Measurements from ENCODE around the gene SP6.
A peak's percentile ranks its signal among the peaks of the same experiment; 100 is the strongest.

The SP6 gene

DNA sequence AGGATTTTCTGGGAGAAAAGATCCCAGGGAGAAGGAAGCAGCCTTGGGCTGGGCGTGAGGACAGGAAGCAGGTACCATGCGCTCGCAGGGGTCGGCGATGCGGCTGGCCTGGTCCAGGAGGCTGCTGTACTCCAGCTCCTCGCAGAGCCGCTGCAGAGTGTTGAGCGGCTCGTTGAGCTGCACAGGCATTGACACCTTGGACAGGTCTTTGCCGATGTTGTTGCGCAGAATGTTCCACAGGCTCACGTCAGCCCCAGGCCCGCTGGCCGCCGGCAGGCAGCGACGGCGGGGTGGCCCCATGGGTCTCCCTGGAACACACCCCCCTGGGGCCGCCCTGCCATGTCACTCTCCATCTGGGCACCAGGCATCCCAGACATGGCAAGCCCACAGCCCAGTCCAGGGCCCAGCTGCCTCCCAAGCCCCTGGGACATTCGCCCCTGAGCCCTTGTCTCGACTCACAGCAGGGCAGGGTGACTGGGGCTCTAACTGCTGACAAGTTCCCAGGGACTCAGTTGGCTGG, 37.4 kb downstream of the SP6 start:
- DNase-seq (ENCODE audit: low read depth in 2 of 3, low spot score in 1 of 3) = no peak

GRCh38 chr17:47813077-47813476, 37.9 kb downstream of the SP6 start:
- no peak for DNase-seq (ENCODE audit: low read depth in 2 of 3, low spot score in 1 of 3)

DNA sequence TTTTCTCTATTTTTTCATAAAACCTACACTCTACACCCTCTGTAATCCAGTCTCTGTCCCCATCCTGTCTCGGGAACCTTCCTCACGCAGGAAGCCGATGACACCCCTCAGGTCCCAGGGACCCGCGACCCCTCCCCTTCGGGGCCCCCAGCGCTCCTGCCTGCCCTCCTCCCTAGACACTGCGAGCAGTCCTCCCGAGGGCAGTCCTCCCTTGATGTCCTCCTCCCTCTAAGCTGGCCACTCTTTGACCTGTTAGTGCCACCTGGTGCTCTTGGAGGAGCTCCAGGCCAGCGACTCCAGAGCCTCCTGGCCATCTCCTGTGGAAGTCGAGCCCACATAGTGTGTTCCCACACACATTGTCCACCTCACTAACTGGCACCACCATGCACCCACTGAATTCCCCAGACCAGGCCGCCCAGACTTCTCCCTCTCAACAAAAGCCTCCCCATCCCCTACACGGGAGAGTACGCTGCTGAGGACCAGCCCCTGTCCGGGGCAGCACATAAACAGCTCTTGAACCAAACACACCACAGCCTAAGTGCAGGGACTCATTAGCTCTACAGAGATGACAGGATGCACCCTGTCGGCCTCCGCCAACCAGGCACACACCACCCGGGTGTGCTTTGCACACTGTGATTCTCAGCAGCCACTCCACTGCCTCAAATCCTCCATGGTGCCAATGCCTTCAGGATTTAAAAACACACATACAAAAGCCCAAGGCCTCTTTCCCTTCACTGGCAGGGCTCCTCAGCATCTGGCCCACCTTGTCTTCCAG, 38.6 kb downstream of the SP6 start:
- no peak for DNase-seq (ENCODE audit: low read depth in 2 of 3, low spot score in 1 of 3)

DNA sequence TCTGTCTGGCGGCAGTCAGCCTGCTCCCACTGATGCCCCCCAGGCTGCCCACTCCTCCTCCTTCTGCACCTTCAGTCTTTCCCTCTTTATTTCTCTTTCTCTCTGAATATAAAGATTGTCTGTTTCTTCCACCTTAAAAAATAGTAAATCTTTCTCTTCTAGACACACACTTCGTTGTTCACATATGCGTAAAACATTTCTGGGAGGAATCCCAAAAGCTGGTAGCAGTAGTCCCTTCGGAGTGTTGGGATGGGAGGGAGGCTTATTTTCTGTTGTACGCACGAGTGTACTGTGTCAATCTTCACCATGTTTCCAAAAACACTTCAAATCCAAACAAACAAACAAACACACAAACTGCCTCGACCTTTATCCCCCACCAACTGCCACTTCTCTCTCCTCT, 39.3 kb downstream of the SP6 start:
- no peak for DNase-seq (ENCODE audit: low read depth in 2 of 3, low spot score in 1 of 3)

DNA sequence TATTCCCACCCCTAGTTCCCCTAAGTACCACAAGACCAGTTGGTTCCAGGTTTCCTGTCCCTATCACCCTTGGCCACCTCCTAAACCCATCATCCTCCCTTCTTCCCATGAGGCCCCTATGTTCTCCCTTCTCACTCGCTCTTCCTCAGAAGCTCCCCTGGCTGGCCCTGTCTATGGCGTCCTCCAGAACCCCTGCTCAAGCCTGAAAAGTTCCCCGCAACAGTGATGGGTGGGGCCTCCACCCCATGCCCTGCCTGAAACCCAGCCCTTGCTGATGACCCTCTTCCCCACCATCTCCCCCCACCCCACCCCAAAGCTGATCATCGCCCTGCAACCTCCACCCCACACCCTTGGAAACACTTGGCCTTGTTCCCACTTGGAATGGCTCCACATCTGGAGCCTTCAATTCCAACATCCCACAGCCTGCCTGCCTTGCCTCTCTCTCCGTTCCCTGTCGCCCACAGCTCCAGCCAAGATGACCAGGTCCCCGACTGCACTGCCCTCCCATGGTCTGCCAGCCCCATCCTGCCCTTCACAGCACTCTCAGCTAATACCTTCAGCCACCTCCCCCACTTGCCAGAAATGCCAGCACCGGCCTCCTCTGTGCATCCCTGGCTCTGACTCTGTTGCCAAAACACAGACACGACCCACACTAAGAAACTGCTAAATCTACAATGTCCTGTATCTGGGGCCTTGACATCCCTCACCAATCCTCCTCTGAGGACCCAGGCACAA, 39.9 kb downstream of the SP6 start:
- DNase-seq (ENCODE audit: low read depth in 2 of 3, low spot score in 1 of 3) = no peak

DNA sequence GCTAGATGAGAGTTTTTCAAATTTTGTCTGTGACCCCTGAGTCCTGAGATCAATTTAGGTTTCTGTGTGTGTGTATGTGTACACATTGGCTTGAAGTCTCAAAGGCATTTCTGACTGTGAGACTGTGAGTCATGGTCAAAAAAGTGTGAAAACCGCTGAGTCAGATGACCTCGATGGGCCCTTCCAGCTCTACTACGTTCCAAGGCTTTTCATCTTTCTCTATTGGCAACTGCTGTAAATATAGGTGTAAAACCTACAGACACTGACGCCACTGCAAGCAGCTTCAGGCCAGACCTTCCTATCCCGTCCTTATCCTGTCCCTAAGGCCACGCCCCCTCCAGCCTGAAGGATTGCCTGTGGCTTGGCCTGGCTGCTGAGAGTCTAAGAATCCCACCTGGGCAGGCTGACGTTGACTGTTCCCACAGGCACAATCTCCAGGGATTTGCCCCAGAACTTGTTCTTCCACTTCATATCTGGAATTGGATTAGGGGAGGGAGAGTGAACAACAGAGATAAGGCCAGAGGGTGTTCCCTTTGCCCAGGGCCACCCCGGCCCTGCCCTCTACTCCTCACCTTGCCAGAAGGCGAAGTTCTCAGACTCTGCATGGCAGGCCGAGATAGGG, 40.7 kb downstream of the SP6 start:
- DNase-seq (ENCODE audit: low read depth in 2 of 3, low spot score in 1 of 3) = no peak

GRCh38 chr17:47808830-47809480, 42.0 kb downstream of the SP6 start:
- no peak for DNase-seq (ENCODE audit: low read depth in 2 of 3, low spot score in 1 of 3)

DNA sequence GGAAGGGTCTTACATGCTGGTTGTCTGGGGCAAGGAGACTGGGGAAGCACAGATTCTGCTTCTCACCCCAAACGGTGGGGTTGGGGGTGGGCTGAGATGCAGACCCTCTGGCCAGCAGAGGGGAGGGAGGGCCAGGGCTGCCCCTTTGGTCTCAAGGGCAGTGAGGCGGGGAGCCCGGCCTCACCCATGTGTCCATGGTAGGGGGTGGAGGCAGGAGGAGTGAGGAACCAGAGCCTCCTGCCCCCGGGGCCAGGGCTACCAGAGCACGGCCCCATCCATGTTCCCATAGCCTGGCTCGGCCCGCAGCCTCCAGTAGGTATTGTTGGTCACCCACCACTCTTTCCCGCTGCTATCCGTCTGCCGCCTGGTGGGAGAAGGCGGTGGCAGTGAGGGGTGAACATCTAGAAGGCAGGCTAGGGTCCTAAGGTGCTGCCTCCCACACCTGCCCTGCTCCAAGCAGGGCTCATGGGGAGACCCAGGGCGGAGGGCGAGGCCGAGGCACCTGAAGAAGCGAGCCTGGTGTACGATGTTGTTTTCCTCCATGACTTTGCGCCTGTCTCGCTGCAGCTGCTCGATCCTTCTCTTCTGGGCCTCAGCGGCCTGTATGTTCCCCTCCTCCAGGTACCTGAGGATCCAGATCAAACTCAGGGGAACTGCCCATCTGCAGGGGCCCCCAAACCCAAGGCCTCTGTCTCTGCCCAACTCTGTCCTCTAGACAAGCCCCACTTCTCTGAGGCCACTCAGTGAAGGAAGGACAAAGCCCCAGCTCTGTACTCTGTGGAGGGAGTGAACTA, 42.7 kb downstream of the SP6 start:
- no peak for DNase-seq (ENCODE audit: low read depth in 2 of 3, low spot score in 1 of 3)

DNA sequence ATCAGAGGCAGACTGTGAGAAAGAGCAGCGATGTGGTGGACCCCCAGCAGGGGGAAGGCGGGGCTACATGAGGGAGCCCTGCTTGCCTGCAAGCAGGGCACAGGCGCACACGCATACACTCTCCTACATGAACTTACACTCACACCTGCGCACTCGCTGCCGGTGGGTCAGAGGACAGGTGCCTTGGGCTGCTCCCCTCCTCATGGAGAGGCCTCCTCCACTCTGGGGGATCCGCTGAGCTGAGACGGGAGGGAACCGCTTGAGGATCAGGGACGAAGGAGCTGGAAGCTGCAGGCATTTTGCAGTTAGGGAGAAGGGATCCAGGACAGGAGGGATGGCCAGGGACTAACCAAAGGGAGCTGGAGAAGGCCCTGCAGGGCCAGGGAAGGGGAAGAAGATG, 43.5 kb downstream of the SP6 start:
- DNase-seq (ENCODE audit: low read depth in 2 of 3, low spot score in 1 of 3) = no peak

- no peak for DNase-seq (ENCODE audit: low read depth in 2 of 3, low spot score in 1 of 3)
These were observed 44.1 kb downstream of the SP6 start for GRCh38 chr17:47806913-47807255.

DNA sequence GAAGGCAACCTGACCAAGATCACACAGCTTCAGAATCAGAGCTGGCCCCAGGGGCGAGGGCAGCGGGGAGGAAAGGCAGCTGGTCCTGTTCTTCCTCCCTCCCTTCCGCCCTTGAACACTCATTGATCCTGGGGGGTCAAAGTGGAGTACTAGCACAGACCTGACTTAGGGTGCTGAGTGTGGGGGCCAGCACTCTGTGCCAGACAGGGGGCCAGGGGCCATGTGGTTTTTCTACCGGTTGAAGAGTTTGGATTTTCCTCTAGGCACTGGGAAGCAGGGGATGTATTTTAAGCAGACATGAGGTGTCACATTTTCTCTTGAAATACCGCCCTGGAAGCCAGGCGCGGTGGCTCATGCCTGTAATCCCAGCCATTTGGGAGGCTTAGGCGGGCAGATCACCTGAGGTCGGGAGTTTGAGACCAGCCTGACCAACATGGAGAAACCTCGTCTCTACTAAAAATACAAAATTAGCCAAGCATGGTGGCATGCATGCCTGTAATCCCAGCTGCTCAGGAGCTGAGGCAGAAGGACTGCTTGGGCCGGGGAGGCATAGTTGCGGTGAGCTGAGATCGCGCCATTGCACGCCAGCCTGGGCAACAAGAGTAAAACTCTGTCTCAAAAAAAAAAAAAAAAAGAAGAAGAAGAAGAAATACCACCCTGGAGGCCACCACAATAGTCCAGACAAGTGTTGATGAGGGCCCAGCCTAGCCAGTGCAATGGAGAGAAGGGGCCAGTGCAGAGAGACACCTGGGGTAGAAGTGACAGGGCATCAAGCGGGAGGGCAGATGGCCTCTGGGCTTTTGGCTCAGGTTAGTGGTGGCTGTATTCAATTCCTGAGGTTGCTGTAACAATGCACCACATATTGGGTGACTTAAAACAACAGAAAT, 44.7 kb downstream of the SP6 start:
- DNase-seq (ENCODE audit: low read depth in 2 of 3, low spot score in 1 of 3) = no peak

DNA sequence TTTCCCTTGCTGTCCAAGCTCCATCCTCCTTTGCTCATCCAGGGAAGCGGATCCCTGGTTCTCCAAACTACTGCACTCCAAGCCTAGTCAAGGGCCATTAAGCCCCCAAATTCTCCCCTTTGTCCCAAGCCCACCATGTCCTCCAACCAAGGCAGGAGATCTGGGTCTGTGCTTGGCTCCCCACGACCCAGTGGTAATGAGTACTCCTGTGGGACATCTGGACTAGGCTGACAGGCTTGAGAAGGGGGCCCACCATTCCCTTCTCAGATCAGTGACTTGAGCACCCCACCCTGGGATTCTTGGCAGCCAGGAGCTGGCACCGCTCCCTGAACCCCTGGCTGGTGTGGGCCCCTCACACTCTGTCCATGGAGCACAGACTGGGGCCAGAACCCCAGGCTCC, 46.5 kb downstream of the SP6 start:
- DNase-seq (ENCODE audit: low read depth in 2 of 3, low spot score in 1 of 3) = no peak

- DNase-seq (ENCODE audit: low read depth in 2 of 3, low spot score in 1 of 3) = no peak
These were observed 47.2 kb downstream of the SP6 start for GRCh38 chr17:47803751-47804150.

DNA sequence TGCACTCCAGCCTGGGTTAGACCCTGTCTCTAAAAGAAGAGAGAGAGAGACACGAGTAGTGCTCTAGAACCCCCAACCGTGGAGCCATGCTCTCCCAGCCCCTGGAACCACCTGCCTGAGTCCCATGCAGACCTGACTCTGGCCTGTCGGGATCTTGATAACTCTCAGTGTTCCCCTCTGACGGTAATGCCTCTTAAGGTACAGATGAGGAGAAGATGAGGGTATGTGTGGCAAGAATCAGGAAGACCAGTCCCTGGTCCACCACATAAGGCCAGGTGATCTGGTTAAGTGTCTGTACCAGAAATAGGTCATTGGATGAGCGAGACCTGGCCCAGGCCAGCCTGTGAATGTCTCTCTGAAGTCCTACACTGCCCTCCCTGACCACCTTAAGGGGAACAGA, 47.8 kb downstream of the SP6 start:
- no peak for DNase-seq (ENCODE audit: low read depth in 2 of 3, low spot score in 1 of 3)

GRCh38 chr17:47802341-47803022, 48.5 kb downstream of the SP6 start:
- DNase-seq (ENCODE audit: low read depth in 2 of 3, low spot score in 1 of 3) = peak; percentile 38 to 58 (median 47)

GRCh38 chr17:47801906-47802305, 49.1 kb downstream of the SP6 start:
- no peak for DNase-seq (ENCODE audit: low read depth in 2 of 3, low spot score in 1 of 3)

DNA sequence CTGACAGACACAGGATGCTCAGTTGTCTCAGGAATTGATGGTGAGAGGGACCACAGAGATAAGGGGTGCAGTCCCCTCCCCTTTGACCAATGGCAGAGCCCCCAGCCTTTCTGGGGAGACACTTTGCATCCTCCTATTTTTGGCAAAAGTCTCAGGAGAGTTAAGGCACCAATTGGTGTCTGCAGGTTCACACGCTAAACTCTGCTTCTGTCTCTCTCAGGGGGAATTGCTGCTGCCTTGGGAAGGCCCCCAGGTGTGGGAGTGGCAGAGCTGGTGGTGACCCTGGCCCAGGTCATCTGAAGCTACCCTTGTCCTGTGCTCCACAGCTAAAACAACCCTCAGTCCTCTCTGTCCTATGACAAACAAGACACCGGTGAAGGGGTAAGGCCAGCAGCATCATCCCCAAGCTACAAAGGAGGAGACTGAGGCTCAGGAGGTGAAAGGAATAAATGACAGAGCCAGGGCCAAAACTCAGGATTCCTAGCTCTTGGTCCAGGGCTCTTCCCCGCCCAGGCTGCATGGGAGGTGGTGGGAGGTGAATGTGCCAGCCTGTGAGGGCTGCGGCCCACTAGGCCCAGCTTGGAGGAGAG, 49.7 kb downstream of the SP6 start:
- DNase-seq (ENCODE audit: low read depth in 2 of 3, low spot score in 1 of 3) = no peak

- no peak for DNase-seq (ENCODE audit: low read depth in 2 of 3, low spot score in 1 of 3)
These were observed 50.3 kb downstream of the SP6 start for GRCh38 chr17:47800686-47801085.

DNA sequence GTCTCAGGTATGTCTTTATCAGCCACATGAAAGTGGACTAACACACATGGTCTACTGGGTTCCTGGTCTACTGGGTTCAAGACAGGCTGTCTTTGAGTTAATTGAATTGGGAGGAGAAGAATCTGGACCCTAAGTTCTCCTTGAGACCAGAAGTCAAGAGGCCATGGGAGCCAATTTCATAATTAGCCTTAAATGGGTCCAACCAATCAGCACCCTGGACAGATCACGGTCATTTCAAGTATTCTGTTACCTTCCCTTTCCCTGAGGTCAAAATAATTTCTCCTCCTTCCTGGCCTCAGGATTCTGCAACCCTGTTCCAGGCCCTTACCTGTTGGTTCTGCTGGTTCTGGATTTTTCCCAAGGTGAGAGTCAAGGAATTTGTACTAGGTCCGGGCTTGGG, 53.2 kb downstream of the SP6 start:
- DNase-seq (ENCODE audit: low read depth in 2 of 3, low spot score in 1 of 3) = no peak
